Measurements from ENCODE around the gene DLEU7.

DLEU7 gene

DNA sequence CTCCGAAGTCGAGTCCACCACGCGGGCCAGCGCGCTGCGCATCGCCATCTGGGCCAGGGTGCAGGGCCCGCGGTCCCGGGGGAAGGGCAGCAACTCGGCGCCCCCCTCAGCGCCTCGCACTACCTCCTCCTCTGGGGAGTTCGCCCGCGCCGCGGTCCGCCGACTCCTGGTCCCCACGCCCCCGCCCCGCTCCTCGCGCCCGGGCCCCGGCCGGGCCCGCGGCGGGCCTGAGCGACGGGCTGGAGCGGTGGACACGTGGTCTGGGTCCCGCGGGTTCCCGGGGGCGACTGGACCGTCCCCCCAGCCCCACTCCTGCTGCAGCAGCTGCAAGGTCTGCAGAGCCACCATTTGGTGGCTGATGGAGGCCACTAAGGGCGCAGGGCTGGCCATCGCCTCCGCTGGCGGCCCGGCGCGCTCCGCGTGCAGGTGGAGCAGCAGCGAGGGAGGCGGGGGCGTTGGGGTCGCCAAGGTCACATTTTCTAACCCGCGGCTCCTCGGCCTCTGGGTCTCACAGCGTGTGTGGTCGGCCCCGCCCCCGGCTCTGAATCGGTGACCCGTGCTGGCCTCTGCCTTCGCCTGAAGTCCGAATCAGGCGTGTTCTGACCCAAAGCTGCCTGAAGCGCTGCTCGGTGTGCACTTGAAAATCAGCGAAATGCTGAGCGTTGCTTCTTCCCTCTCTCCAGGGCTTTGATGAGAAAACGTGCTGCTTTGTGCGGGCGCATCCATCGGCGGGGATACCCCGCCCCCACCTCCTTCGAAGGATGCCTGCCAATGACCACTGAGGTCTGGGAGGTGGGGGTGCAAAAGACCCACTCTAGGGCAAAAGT is at the start of gene DLEU7:
DLEU7 (minus strand) TSS at position 436 of the 827 bp plus-strand sequence; CDS start at position 390, 46 bp downstream.
- DNase-seq: no peak

DNA sequence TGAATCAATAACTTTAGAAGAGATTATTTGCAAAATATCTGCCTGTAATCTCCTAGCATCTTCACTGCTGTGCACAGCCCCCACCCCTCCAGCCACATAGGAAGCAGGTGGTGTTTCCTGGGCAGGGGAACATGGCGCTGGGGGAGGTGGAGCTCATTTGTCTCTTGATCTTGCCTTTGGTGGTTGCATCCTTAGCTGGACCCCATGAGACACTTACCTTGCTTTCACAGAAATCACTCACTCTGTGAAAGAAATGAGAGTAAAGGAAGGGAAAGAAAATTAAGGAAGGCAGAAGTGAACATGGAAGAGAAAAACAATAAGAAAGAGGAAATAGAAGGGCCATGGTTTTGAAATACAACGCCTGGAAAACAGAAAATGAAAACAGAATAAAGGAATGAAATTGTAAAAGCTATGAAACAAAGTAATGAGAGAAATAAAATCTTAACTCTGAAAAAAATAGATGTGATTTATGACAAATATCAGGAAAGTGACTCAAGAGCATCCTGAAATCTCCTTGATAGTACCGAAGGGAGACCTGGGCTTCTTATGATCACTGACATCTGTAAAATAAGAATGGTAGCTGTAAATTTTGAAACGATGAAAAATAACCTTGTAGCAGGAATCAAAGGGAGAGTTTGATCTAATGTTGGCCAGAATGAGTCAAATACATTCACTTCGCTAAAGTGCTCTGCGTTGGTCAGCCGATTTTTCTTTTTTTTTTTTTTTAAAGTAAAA is 48.9 kb upstream of the DLEU7 start:
- no peak for DNase-seq

DNA sequence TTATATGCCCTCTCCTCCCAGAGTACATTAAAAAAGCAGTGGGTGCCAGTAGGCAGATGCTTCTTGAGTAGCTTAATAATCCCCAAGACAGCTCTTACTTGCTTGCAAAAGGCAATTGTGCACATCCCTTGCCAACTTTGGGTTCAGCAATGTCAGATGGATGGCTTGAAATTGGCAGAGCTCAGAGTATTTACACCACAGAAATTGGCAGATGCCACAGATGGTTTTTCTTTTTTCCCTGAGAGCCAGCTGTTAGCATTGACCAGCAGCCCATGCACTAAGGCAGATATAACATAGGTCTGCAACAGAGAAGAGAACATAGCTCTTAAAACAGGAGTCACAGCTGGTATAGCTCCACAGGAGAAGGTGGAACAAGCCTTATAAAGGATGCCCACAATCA is 47.7 kb upstream of the DLEU7 start:
- DNase-seq: no peak

DNA sequence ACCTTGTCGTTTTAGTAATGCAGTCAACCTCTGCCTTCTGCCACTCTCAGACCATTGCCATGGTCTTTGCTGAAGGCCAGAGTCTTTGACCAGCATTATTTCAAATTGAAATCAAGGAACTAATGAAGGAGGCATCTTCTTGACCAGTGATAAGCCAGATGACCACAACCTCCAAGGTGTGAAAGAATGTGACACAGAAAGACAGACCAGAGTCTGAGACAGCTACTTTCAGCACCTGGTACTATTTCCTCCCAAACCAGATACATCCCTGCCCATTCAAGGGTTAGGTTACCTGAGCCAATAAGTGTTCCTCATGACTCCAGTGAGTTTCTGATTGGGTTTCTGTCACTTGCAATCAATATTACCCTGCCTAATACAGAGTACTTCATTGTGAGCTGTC is 45.8 kb upstream of the DLEU7 start:
- no peak for DNase-seq

DNA sequence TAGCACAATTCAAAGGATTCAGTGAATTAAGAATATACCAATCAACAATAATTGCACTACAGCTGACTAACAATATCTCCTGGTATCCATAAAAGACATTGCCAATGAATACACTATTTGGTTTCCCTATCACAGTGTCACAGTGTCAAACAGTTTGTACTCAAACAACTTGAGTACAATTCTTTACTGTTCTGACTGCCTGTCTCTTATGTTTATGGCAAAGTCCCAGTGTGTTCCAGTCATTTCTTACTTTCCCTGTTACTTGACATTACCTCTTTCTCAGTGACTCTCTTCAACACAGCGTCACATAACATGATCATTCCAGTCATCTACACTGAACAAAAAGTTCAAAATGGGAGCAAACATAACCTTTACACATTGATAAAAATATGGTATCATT is 44.9 kb upstream of the DLEU7 start:
- DNase-seq: no peak

DNA sequence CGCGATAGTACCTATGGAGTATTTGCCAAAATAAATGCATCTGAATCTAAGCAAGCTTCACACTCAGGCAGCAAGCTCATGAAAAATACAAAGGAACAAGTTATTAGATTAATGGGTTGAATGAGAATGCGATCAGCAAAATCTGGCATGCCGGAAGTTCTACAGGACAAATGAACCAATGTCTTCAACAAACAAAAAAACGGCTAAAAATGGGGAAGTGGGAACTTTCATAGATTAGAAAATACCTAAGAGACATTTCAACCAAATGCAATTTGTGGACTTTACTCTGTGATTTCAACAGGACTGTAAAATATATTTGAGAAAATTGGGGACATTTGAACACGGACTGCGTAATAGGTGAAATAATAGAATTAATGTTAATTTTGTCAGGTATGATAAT is 43.7 kb upstream of the DLEU7 start:
- DNase-seq: no peak

DNA sequence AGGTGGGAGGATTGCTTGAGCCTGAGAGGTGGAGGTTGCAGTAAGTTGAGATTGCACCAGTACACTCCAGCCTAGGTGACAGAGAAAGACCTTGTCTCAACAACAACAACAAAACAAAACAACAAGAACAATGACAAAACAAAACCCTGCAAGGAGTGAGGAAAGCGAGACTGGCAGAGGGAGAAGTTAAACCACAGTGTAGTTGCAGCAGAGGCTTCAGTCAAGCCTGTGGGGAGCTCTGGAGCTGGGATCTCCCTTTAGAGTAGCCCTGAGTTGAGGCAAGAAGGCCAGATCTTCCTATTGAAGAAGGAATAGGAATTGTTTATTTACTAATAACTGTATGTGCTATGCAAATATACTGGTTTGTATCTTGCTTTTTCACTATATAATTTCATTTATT is 40.8 kb upstream of the DLEU7 start:
- no peak for DNase-seq

DNA sequence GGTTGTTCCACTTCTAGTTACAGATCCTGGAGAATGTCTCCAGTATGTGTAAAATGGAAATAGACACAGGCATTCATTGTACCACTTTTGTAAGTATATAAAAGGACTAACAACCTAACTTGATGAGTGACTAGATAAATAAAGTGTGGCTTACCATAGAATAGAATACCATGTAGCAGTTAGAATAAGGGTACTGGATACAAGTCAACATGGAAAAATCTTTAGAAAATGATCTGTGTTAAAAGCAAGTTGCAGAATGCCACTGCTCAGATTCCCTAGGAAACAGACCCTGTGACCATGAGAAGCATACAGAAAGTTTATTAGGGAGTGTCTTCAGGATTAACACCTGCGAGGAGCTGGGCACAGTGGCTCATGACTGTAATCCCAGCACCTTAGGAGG is 40.2 kb upstream of the DLEU7 start:
- no peak for DNase-seq

DNA sequence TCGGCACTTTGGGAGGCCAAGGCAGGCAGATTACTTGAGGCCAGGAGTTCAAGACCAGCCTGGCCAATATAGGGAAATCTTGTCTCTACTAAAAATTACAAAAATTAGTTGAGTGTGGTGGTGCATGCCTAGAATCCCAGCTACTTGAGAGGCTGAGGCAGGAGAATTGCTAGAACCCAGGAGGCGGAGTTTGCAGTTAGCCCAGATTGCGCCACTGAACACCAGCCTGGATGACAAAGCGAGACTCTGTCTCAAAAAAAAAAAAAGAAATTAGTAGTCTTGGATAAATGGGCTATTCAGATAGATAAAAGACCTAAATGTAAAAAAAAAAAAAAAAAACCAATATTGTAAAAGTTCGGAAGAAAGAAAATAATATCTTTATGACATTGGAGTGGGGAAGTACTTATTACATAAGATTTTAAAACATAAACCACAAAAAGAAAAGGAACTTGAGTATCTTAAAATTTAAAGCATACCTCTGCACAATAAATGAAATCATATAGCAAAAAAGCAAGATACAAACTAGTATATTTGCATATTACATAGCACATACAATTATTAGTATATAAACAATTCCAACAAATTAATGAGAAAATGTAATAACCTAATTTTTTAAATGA is 39.4 kb upstream of the DLEU7 start:
- no peak for DNase-seq

DNA sequence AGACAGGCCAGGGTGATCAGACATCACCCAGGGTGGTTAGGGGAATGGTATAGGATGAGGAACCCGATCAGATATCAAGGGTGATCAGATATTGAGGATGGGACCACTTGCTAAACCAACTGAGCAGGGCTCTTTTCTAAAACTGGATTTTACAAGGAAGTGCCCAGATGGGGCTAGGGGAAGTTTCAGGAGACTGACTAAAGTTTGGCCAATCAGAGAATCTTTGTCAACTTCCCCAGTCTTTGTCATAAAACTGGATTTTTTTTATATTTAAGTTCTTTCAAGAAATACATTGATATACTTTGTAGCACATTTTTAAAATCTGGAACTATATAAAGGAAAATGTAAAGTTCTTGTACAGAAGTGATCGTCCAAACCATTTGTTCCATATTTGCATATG is 30.5 kb upstream of the DLEU7 start:
- no peak for DNase-seq

DNA sequence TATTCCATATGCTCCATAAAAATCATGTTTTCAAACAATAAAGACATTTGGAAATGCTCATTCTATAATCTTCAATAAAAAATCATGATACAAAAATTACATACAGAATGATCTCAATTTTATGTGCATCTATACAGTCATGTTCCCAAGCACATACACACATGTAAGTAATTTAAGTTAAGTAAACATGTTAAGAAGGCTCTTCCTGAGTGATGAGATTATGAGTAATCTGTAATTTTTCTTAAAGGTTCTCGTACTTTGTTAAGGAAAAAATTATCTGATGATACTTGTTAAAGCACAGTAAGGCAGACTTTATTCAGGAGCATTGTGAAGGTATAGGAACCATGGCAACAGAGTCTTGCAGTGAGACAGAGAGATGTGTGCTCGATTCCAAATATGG is 30.0 kb upstream of the DLEU7 start:
- DNase-seq: no peak

DNA sequence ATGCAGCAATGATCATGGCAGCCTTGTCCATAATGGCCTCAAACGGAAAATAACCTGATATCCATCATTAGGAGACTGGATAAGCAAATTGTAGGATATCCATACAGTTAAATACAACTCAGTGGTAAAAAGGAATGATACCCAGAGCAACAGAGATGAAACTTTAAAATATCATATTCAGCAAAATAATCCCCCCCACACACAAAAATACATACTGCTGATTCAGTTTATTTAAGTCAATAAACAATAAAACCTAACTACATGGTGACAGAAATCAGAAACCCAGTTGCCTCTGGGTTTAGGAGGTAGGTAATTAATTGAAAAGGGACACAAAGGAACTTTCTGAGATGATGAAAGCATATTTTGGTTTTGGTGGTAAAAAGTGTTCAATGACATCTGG is 27.9 kb upstream of the DLEU7 start:
- DNase-seq: no peak

DNA sequence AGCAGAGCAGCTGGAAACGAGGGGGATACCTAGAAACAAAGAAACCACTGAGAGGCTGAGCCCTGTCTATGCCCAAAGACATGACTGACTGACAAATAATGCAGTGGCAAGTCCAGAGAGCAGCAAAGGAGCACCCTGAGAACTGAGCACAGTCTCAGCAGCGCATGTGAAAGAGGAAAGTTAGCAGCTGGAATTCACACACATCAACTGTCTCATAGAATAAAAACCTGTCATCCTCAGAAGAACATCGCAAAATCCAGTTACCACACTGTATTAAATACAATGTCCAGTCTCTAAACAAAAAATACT is 24.1 kb upstream of the DLEU7 start:
- DNase-seq: peak; percentile 16

DNA sequence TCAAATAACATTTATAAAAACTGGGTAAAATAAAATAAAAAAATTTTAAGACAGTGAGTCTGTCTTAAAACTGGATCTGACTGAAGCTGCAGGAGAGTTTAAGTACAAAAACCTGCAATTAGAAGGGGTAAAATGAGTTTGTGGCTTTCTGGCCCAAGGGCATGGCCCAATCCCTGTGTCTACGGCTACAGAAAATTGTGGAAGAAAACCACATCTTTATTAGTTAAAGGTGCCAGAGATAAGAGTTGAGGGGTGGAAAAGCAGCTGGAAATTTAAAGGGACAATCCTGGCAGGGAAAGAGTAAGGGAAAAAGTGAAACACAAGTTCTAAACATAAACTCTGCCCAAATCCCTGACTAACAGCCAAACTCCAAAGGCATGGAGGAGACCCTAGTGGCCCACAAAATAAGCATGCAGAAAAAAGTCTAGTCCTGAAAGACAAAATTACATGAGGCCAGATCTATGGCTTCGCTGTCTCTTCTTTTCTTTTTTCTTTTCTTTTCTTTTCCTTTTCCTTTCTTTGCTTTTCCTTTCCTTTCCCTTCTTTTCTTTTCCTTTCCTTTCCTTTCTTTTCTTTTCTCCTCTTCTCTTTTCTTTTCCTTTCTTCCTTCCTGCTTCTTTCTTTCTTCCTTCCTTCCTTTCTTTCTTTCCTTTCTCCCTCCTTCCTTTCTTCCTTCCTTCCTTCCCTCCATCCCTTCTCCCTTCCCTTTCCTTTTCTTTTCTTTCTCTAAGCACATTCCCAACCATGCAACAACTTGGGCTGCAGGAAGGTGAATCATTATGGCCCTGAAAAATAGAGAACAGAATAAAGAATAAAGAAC is 23.5 kb upstream of the DLEU7 start:
- DNase-seq: no peak

DNA sequence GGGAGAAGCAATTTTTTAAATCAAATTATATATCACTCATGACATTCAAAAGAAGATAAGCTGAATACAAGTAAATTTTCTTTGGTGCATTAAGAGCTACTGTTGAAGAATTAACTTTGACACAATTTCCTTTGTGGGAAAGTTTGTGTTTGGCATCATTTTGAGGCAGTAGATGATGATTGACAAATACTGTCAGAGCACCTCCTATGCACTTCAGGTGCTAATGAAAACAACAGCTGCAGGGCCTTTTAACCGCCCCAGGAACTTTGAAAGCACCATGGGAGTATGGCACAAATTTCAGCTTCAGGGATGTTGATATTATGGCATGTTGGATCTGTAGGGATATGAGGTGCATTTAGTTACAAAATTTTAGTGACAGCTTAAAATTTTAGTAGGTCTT is 21.0 kb upstream of the DLEU7 start:
- no peak for DNase-seq

DNA sequence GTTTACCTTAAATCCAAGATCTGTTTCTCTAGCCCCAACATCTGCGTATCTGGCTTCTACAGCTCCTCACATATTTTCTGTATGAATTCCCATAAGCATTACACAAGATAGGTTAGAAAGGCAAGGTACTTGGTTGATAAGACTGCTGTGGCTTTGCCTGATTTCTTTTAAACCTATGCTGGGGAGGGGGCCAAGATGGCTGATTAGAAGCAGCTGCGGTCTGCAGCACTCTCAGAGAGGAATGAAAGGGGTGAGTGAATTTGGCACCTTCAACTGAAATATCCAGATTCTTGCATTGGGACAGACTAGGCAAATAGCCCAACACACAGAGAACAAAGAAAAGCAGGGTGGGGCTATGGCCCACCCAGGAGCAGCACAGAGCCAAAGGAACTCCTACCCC is 12.2 kb upstream of the DLEU7 start:
- DNase-seq: peak; percentile 69

DNA sequence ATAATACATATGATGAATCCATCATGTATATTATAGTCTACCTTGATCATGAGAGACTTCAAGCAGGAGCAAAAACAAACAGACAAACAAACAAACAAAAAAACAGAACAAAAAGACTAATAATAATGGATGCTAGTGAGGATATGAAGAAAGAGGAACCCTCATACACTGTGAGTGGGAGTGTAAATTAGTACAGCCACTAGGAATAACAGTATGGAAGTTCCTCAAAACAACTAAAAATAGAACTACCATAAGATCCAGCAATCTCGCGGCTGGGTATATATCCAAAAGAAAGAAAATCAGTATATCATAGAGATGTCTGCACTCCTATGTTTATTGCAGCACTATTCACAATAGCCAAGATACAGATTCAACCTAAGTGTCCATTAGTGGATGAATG is 7.0 kb upstream of the DLEU7 start:
- peak; percentile 25 for DNase-seq

DNA sequence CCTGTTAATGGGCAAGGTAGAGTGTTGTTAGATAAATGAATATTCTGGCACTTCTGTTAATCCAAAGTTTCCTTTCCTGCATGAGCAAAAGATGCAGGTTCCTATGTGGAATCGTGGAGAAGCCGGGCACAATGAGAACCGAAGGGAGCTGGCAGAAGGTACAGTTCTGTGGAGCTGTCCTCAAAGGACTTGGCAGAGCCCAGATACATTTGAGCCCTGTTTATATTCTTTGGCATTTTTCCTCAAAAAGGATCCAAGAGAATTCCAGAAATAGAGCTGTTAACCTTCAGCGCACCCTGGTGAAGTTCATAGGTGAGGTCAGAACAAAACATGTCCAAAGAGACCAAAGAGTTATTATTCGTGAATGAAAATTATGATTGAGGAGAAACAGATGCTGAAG is 4.0 kb upstream of the DLEU7 start:
- DNase-seq: no peak

DNA sequence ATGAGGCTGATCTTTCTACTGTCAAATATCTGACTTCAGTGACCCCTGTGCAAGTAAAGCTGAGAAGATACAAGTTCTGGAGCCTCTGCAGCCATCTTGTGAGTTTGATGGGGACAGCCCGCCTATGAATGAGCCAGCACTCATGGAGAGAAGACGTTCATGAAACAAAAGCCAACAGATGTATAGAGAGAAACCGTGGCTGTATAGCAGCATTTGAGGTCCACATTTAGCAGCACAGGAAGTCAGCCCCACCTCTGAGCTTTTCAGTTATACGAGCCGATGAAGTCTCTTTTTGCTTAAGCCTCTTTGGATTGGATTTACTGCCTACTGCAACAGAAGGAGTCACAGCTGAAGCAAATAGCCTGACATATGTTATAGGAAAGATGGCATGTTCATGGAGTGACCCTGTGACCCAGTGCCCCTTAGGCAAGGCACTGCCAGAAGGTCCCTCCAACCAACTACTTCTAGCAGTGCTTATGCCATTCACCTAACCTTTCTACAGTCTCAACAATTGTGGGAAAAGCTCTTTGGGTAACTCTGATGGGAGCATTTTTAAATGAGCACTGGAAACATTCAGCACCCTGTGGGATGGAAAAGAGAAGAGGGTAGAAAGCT is 3.5 kb upstream of the DLEU7 start:
- no peak for DNase-seq

DNA sequence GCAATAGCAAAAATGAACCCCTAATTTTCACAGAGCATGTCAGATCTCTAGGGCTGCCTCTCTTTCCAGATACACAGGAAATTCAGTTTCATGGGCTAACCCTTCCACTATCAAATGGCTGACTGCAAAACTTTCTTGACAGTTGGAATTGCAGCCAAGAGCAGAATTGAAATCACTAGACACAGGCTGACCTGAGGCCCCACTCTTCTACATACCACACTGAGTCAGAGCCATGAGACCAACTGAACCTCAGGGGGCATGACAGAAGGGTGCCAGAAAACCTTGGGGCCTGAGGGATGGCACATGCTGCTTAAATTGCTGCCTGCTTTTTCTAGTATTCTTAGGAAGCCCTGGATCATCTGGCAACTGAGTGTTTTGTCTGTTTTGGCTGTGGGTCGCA is 1.7 kb upstream of the DLEU7 start:
- DNase-seq: no peak

DNA sequence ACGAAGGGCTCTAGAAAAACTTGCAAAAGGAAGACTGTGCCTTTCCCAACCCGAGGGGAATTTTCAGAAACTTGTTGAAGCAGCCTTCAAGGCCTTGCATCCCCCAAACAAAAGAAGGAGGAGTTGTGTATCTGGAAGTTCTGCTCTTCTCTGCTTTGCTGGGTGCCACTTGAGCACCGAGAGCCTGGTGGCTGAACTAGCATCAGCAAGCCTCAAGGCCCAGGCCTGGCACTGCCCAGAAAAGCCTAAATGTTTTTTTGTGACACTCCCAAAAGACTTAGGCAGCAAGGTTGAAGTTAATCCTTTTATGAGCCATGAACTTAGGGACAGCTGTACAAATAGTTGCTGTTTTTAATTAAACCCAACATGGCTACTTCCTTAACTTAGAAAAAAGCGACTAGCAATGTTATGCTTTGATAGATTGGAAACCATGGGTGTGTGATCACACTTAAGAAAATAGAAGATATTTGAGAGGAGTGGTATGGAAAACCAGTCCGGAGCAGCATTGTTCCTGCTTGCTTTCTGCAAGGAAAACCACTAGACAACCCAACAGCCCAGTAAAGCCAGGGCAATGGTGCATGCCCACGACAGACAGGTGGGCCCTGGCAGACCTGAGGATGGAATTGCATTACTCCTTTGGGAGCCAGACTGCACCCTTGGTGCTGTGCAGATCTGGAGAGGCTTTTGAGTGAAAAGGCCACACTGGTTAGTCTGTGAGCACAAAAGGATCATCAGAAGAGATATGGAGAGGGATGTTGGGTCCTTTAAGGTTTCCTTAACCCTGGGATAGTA is 788 bp upstream of the DLEU7 start:
- no peak for DNase-seq

DNA sequence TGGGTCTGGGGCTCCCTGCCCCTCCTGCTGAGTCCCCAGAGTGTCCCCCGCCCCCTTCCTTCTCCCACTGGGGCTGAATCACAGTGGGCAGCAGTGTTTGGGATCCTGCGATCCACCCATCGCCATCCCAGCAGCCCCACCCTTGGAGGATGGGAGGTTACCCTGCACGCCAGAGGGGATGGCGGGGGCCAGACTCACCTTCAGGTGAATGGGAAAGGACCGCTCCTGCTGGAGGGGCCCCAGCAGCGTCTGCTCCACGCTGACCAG is 569 bp downstream of the DLEU7 start:
- DNase-seq: no peak

All from OCI-M1 (cell line).